A375 (cell line): ENCODE measurements around the gene SRRM1. TPM values are rescaled to one million over a fixed set of nuclear protein-coding genes. Genes with fewer than 3 reads are reported as not detected.

Source experiments
- small RNA-seq: library from RNA; depleted of rRNA; stranded (forward); fragments of <200 nt; gene quantifications from one replicate; pipeline ENCODE3, GENCODE V24; 2014
- total RNA-seq: library from RNA; depleted of rRNA; stranded (reverse); fragments of >200 nt; shearing (Covaris generic); gene quantifications from 2 replicates; pipeline ENCODE4 v1.2.3, GENCODE V29; 2014; rRNA removed

SRRM1 gene, protein sequence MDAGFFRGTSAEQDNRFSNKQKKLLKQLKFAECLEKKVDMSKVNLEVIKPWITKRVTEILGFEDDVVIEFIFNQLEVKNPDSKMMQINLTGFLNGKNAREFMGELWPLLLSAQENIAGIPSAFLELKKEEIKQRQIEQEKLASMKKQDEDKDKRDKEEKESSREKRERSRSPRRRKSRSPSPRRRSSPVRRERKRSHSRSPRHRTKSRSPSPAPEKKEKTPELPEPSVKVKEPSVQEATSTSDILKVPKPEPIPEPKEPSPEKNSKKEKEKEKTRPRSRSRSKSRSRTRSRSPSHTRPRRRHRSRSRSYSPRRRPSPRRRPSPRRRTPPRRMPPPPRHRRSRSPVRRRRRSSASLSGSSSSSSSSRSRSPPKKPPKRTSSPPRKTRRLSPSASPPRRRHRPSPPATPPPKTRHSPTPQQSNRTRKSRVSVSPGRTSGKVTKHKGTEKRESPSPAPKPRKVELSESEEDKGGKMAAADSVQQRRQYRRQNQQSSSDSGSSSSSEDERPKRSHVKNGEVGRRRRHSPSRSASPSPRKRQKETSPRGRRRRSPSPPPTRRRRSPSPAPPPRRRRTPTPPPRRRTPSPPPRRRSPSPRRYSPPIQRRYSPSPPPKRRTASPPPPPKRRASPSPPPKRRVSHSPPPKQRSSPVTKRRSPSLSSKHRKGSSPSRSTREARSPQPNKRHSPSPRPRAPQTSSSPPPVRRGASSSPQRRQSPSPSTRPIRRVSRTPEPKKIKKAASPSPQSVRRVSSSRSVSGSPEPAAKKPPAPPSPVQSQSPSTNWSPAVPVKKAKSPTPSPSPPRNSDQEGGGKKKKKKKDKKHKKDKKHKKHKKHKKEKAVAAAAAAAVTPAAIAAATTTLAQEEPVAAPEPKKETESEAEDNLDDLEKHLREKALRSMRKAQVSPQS
- total RNA-seq, result 42.5 and 42.7 TPM in 2 replicates

DNA sequence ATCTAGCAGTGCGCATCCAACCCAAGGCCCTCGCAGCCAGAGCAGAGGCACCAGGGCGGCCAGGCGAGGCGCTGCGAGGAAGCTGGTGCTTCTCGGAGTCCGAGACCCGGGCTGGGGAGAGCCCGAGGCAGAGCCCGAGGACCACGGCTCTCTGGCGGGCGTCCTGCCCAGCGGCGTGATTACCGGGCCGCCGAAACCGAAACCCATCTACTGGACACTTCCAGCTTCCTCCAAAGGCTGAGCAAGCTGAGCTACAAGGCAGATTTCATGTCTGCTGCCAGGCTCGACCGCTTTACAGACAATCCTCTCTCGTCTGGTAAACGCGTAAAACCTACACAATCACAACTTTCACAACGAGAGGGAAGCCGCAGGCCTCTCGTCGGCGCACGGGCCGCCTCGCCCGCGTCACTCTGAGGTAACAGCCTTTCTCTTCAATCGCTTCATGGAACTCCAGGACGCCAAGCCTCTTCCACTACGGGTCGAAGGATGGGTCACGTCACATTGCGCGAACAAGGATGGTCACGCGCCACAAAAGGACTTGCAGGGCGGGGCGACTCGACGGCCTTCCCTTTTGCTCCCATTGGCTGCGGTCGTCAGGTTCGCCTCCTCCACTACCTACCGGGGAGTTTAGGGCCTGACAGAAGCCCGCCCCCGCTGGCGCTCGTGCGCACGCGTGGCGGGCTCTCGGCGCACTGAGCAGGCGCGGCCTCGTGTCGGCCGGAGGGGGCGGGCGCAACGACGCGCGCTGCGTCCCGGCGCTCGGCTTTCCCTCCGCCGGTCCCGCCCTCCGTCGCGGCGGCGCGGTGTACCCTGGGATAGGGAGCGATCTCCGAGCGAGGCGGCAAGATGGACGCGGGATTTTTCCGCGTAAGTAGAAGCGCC, at the start of gene SRRM1:
SRRM1 (plus strand) TSS at position 822 of the 882 bp plus-strand sequence; CDS start at position 847, 25 bp downstream.

Small RNA genes within 50 kb of the gene (small RNA-seq; reads per million reads assigned to genes)
- gene RF00019, result not detected

Other genes with a start within 250 kb of the SRRM1 start
- 7.5 and 9.8 TPM in 2 replicates for gene STPG1, start 229.5 kb upstream of the SRRM1 start, total RNA-seq
- 57.6 and 65.2 TPM in 2 replicates for gene NIPAL3, start 227.5 kb upstream of the SRRM1 start, total RNA-seq
- gene RCAN3, start 140.5 kb upstream of the SRRM1 start, total RNA-seq, result 18.4 and 28.1 TPM in 2 replicates
- gene NCMAP, start 87.2 kb upstream of the SRRM1 start, total RNA-seq, result not detected in 2 replicates
- 134 and 144 TPM in 2 replicates for gene CLIC4, start 102.1 kb downstream of the SRRM1 start, total RNA-seq